GM23338 (cell line): Measurements from ENCODE around the gene GNG12. TPM values are rescaled to one million over a fixed set of nuclear protein-coding genes. Genes with fewer than 3 reads are reported as not detected.
A peak's percentile ranks its signal among the peaks of the same experiment; 100 is the strongest.

Experiments used
- ATAC-seq: fragments of 200-7000 bp; cut with Tn5 transposase; 3 replicates; pipeline ENCODE4 v1.9.1; 2020
- DNase-seq: peaks from one replicate; pipeline ENCODE4 v3.0.0-alpha.2; 2015; ENCODE audit warnings: low spot score
- H2AFZ ChIP-seq: fragments of 200-600 bp; sonication (generic); 2 replicates; pipeline ENCODE4 v1.8.0; 2016; ENCODE audit warnings: antibody characterized with exemption, mild to moderate bottlenecking, moderate library complexity
- H3F3A ChIP-seq: fragments of 200-600 bp; sonication (generic); replicated peaks from 2 replicates; pipeline ENCODE4 v1.8.0; 2017; ENCODE audit warnings: antibody characterized with exemption, mixed run types, low read depth
- H3K27ac ChIP-seq: fragments of 200-600 bp; sonication (generic); 2 replicates; pipeline ENCODE4 v1.6.1; 2016; ENCODE audit warnings: low read depth
- H3K27me3 ChIP-seq: fragments of 200-600 bp; sonication (generic); 2 replicates; pipeline ENCODE4 v1.8.0; 2016; ENCODE audit warnings: mild to moderate bottlenecking, mixed run types, moderate library complexity; ENCODE audit not compliant: insufficient read depth
- H3K36me3 ChIP-seq: fragments of 200-600 bp; sonication (generic); 2 replicates; pipeline ENCODE4 v1.8.0; 2016; ENCODE audit warnings: mild to moderate bottlenecking; ENCODE audit not compliant: insufficient read depth
- H3K4me1 ChIP-seq: fragments of 200-600 bp; sonication (generic); 2 replicates; pipeline ENCODE4 v1.8.0; 2016; ENCODE audit warnings: mild to moderate bottlenecking, moderate library complexity; ENCODE audit not compliant: insufficient read depth
- H3K4me2 ChIP-seq: fragments of 200-600 bp; sonication (generic); 2 replicates; pipeline ENCODE4 v1.7.1; 2017; ENCODE audit warnings: mixed run types
- H3K4me3 ChIP-seq: fragments of 200-600 bp; sonication (generic); 2 replicates; pipeline ENCODE4 v1.6.1; 2016; ENCODE audit warnings: mixed run types
- H3K79me2 ChIP-seq: fragments of 200-600 bp; sonication (generic); replicated peaks from 2 replicates; pipeline ENCODE4 v1.8.0; 2017; ENCODE audit warnings: mild to moderate bottlenecking; ENCODE audit not compliant: insufficient read depth
- H3K9me2 ChIP-seq: fragments of 200-600 bp; sonication (generic); 2 replicates; pipeline ENCODE4 v1.8.0; 2017; ENCODE audit not compliant: insufficient read depth
- H4K20me1 ChIP-seq: fragments of 200-600 bp; sonication (generic); replicated peaks from 2 replicates; pipeline ENCODE4 v1.8.0; 2017; ENCODE audit warnings: mild to moderate bottlenecking; ENCODE audit not compliant: insufficient read depth
- H3K27ac Mint-ChIP-seq: 2 replicates; pipeline ENCODE4 v1.8.0; 2020; ENCODE audit warnings: inconsistent platforms, mild to moderate bottlenecking, moderate library complexity, mixed read lengths
- H3K27me3 Mint-ChIP-seq: 3 replicates; pipeline ENCODE4 v1.8.0; 2022; ENCODE audit warnings: low read depth, mild to moderate bottlenecking, moderate library complexity, mixed read lengths, inconsistent platforms; ENCODE audit not compliant: insufficient read depth, poor library complexity
- H3K36me3 Mint-ChIP-seq: 3 replicates; pipeline ENCODE4 v1.8.0; 2021; ENCODE audit warnings: low read depth, mild to moderate bottlenecking, inconsistent platforms, moderate library complexity, mixed read lengths
- H3K4me1 Mint-ChIP-seq: 3 replicates; pipeline ENCODE4 v1.8.0; 2020; ENCODE audit warnings: mild to moderate bottlenecking, inconsistent platforms, mixed read lengths
- H3K4me3 Mint-ChIP-seq: 3 replicates; pipeline ENCODE4 v1.8.0; 2021; ENCODE audit warnings: moderate library complexity, mild to moderate bottlenecking, inconsistent platforms, mixed read lengths
- H3K9me3 Mint-ChIP-seq: 3 replicates; pipeline ENCODE4 v1.8.0; 2020; ENCODE audit warnings: moderate library complexity, mild to moderate bottlenecking, inconsistent platforms, mixed read lengths
- CREB1 ChIP-seq: fragments of 250-450 bp; sonication (Bioruptor Pico); IDR thresholded peaks from 2 replicates; pipeline ENCODE4 v1.5.0; 2020; ENCODE audit warnings: low read depth, mild to moderate bottlenecking, moderate library complexity
- EZH2 ChIP-seq: fragments of 200-600 bp; sonication (generic); IDR thresholded peaks from one replicate; pipeline ENCODE4 v1.8.0; 2017; ENCODE audit warnings: antibody characterized with exemption, mild to moderate bottlenecking, low read depth; ENCODE audit not compliant: unreplicated experiment
- EZH2phosphoT487 ChIP-seq: fragments of 200-600 bp; sonication (generic); IDR thresholded peaks from one replicate; pipeline ENCODE4 v1.8.1; 2018; ENCODE audit warnings: antibody characterized with exemption; ENCODE audit not compliant: unreplicated experiment
- JUNB ChIP-seq: IDR thresholded peaks from one replicate; pipeline ENCODE4 v1.6.1; 2016; ENCODE audit warnings: antibody characterized with exemption; ENCODE audit not compliant: unreplicated experiment
- NANOG ChIP-seq: IDR thresholded peaks from 2 replicates; pipeline ENCODE4 v1.6.1; 2016; ENCODE audit warnings: antibody characterized with exemption, borderline replicate concordance
- POLR2AphosphoS5 ChIP-seq: IDR thresholded peaks from 2 replicates; pipeline ENCODE4 v1.6.1; 2016; ENCODE audit warnings: antibody characterized with exemption, low read depth
- ZNF114 ChIP-seq: fragments of 250-450 bp; sonication (Bioruptor Pico); IDR thresholded peaks from 2 replicates; pipeline ENCODE4 v1.5.0; 2020; ENCODE audit warnings: mild to moderate bottlenecking, moderate library complexity
- polyA plus RNA-seq: library from polyadenylated mRNA; unstranded; fragments of >200 nt; fragmentation: Nextera tagmentation; extraction: Ambion mirVana; gene quantifications from 2 replicates; pipeline ENCODE4 v1.2.1, GENCODE V29; 2016
- total RNA-seq: library from RNA; depleted of rRNA; stranded (reverse); fragments of >200 nt; shearing (Covaris generic); gene quantifications from 2 replicates; pipeline ENCODE4 v1.2.3, GENCODE V29; 2014
- TF ChIP-seq, protein P1 (sequence below), 2 experiments: fragments of 200-600 bp in 1 of 2; sonication (generic) in 1 of 2; conservative IDR thresholded peaks; 2 replicates each; pipeline versions ENCODE4 v1.5.1 to v1.6.1; 2016 to 2017; ENCODE audit warnings: antibody characterized with exemption in 2 of 2, low read depth in 2 of 2, mild to moderate bottlenecking in 2 of 2, moderate library complexity in 1 of 2
- TF ChIP-seq, protein P2 (sequence below): IDR thresholded peaks from 2 replicates; pipeline ENCODE4 v1.6.1; 2016; ENCODE audit warnings: antibody characterized with exemption
- TF ChIP-seq, protein P3 (sequence below): IDR thresholded peaks from one replicate; pipeline ENCODE4 v1.6.1; 2018; ENCODE audit warnings: antibody characterized with exemption; ENCODE audit not compliant: unreplicated experiment

GNG12 gene
- total and polyA plus RNA-seq, 2 experiments from 2014 or later: 13.4 to 33.0 TPM

DNA sequence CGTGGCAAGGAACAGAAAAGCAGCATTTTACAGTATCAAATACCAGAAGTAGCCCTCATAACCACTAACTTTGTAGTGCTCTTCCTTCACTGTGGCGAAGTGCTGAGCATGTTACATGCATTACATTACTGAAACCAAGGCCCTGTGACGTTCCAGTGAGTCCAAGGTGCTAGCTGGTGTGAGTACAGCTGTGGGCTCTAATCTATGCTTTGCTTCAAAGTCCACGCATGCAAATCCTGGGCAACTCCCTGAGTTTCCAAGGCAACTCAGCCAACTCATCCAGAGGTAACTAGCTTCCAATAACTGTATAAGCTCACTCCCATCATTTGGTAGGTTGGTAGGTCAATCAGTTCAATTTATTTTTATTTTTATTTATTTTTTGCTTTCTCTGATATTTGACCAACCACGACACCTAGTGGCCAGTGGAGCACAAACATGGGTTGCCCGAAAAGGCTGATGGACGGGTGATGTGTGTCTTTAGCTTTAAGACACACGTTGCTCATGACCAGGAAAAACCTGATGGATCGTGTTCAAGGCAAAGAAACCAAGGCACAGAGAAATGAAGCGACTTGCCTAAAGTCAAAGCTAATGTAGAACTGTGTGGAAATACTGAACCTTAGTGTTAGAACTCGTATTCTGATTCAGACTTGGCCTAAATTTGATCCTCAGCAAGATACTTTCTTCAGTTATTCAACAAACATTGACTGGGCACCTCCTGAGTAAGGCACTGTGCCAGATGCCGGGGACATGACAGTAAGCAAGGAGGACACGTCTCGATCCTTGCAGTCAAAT, 73.0 kb downstream of the GNG12 start:
- no peaks in the 10 kb centered on the region for H3K4me1 ChIP-seq
- Mint-ChIP-seq H3K9me3 (no peaks in the 10 kb centered on the region), H3K4me1 (peaks cover 5% of the 10 kb centered on the region; the same call in 2 of the 3 replicates), H3K27ac (0 out of 2 replicates have a peak overlapping the region, but pooled peaks have one; percentile 39), H3K27me3 (no peaks in the 10 kb centered on the region), H3K36me3 (no peaks in the 10 kb centered on the region), H3K4me3 (no peak overlapping the region)
- H3K36me3 ChIP-seq: no peaks in the 10 kb centered on the region
- TF ChIP-seq JUNB (no peak), CREB1 (CRISPR knock-in tag) (no peak), NANOG (no peak)
- TF ChIP-seq, protein P1, sequence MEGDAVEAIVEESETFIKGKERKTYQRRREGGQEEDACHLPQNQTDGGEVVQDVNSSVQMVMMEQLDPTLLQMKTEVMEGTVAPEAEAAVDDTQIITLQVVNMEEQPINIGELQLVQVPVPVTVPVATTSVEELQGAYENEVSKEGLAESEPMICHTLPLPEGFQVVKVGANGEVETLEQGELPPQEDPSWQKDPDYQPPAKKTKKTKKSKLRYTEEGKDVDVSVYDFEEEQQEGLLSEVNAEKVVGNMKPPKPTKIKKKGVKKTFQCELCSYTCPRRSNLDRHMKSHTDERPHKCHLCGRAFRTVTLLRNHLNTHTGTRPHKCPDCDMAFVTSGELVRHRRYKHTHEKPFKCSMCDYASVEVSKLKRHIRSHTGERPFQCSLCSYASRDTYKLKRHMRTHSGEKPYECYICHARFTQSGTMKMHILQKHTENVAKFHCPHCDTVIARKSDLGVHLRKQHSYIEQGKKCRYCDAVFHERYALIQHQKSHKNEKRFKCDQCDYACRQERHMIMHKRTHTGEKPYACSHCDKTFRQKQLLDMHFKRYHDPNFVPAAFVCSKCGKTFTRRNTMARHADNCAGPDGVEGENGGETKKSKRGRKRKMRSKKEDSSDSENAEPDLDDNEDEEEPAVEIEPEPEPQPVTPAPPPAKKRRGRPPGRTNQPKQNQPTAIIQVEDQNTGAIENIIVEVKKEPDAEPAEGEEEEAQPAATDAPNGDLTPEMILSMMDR (conservative IDR thresholded peaks at IDR 0.05; ENCODE audit: low read depth in 2 of 2): peak; percentile 88 to 92
- H3K27ac ChIP-seq: no peak overlapping the region
- ATAC-seq (peak; percentile 86), DNase-seq (peak; percentile 78)
- no peak overlapping the region for H2AFZ ChIP-seq
- H3K79me2 ChIP-seq: no peaks in the 10 kb centered on the region
- no peaks in the 10 kb centered on the region for H3F3A ChIP-seq
- no peak overlapping the region for H3K4me2 ChIP-seq
- H3K27me3 ChIP-seq: no peaks in the 10 kb centered on the region
- no peak overlapping the region for H3K4me3 ChIP-seq
- H4K20me1 ChIP-seq: no peaks in the 10 kb centered on the region; the same call in 1 of the 2 replicates
- H3K9me2 ChIP-seq: no peaks in the 10 kb centered on the region

DNA sequence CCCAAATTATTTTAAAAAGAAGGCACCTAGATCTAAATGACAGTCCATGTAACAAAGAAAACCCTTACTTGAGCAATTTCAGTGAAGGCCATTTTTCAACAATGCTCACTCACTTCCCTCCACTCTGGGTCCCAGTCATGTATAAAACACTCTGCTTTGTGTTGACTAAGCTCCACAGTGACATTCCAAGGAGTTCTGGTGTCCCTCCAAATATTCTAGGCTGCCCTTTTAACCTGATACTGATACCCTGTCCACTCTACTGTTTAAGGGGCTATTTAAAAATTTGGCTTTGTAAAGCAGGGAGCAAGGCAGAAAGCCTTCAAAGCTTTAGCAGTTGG, 73.6 kb downstream of the GNG12 start:
- Histone ChIP-seq H3K79me2 (no peaks in the 10 kb centered on the region), H3K9me2 (no peaks in the 10 kb centered on the region), H3K4me3 (no peak overlapping the region), H4K20me1 (no peaks in the 10 kb centered on the region; the same call in 1 of the 2 replicates), H3K4me2 (no peak overlapping the region), H3F3A (no peaks in the 10 kb centered on the region), H3K36me3 (no peaks in the 10 kb centered on the region), H3K27me3 (no peaks in the 10 kb centered on the region), H2AFZ (no peak overlapping the region), H3K4me1 (no peaks in the 10 kb centered on the region), H3K27ac (no peak overlapping the region)
- Mint-ChIP-seq H3K36me3 (no peaks in the 10 kb centered on the region; the same call in 2 of the 3 replicates), H3K27ac (0 out of 2 replicates have a peak overlapping the region, but pooled peaks have one; percentile 42), H3K4me3 (no peak overlapping the region), H3K4me1 (peaks cover 6% of the 10 kb centered on the region), H3K27me3 (no peaks in the 10 kb centered on the region), H3K9me3 (no peaks in the 10 kb centered on the region)
- DNase-seq (no peak), ATAC-seq (no peak)
- TF ChIP-seq NANOG: no peak
- no peak for TF ChIP-seq ZNF114 (CRISPR knock-in tag)
- no peak for TF ChIP-seq POLR2AphosphoS5
- TF ChIP-seq, protein P2, sequence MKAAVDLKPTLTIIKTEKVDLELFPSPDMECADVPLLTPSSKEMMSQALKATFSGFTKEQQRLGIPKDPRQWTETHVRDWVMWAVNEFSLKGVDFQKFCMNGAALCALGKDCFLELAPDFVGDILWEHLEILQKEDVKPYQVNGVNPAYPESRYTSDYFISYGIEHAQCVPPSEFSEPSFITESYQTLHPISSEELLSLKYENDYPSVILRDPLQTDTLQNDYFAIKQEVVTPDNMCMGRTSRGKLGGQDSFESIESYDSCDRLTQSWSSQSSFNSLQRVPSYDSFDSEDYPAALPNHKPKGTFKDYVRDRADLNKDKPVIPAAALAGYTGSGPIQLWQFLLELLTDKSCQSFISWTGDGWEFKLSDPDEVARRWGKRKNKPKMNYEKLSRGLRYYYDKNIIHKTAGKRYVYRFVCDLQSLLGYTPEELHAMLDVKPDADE: no peak
- TF ChIP-seq, protein P3, sequence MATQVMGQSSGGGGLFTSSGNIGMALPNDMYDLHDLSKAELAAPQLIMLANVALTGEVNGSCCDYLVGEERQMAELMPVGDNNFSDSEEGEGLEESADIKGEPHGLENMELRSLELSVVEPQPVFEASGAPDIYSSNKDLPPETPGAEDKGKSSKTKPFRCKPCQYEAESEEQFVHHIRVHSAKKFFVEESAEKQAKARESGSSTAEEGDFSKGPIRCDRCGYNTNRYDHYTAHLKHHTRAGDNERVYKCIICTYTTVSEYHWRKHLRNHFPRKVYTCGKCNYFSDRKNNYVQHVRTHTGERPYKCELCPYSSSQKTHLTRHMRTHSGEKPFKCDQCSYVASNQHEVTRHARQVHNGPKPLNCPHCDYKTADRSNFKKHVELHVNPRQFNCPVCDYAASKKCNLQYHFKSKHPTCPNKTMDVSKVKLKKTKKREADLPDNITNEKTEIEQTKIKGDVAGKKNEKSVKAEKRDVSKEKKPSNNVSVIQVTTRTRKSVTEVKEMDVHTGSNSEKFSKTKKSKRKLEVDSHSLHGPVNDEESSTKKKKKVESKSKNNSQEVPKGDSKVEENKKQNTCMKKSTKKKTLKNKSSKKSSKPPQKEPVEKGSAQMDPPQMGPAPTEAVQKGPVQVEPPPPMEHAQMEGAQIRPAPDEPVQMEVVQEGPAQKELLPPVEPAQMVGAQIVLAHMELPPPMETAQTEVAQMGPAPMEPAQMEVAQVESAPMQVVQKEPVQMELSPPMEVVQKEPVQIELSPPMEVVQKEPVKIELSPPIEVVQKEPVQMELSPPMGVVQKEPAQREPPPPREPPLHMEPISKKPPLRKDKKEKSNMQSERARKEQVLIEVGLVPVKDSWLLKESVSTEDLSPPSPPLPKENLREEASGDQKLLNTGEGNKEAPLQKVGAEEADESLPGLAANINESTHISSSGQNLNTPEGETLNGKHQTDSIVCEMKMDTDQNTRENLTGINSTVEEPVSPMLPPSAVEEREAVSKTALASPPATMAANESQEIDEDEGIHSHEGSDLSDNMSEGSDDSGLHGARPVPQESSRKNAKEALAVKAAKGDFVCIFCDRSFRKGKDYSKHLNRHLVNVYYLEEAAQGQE: no peak
- TF ChIP-seq EZH2phosphoT487: no peak
- TF ChIP-seq, protein P1 (conservative IDR thresholded peaks at IDR 0.05; ENCODE audit: low read depth in 2 of 2): no peak
- no peak for TF ChIP-seq EZH2
